ENCODE data around the gene ITIH6.

The ITIH6 gene

DNA sequence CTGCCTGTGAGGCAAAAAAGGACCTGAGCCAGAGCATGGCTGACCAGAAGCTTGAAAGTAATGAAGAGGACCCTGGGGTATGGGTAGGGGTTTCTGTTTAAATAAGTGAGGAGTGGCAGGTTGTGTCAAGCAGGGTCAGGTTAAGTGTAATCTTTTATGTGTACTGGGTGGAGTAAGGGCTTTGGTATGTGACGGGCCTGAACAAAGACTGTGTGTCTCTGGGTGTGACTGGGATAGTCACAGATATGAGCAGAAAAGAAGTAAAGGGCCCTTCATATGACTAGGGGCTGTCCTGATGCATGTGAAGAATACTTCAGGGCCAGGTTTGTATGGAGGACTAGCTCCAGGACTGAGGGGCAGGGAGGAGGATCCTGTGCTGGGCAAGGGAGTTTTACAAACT, 82.4 kb downstream of the ITIH6 start:
- DNase-seq (ENCODE audit: low read depth): no peak

GRCh38 chrX:54714424-54714823, 83.6 kb downstream of the ITIH6 start:
- DNase-seq (ENCODE audit: low read depth): no peak

GRCh38 chrX:54711735-54712134, 86.3 kb downstream of the ITIH6 start:
- no peak for DNase-seq (ENCODE audit: low read depth)

- no peak for DNase-seq (ENCODE audit: low read depth)
Observed at GRCh38 chrX:54710920-54711319, 87.1 kb downstream of the ITIH6 start.

DNA sequence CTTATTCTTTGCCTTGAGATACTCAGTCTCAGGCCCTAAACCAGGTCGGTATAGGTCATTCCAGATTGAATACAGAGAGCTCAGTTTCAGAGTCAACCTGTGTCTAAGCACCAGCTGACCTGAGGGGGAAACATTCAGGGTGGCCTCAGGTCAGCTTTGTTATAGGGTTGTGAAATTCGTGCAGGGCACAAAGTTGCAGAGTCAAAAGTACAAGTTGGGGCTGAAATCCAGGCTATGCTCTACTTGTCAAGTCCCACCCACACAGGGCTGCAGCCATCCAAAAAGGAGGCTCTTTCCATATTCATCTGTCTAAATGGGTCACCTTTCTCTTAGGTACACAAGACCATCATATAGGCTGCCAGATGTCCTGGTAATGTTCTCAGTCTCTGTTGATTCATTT, 89.7 kb downstream of the ITIH6 start:
- no peak for DNase-seq (ENCODE audit: low read depth)
